HG03135 (cell line): ENCODE results near the gene ADAMTS10.
"Not testable (repeated sequence)": the region's sequence is repeated elsewhere in the genome, so short reads cannot be mapped to it uniquely, and the experiment has no call there.

ENCODE experiments used
- ATAC-seq: cut with Tn5 transposase; IDR thresholded peaks from one replicate; pipeline ENCODE4 v1.9.1; 2021; ENCODE audit warnings: mild to moderate bottlenecking, moderate library complexity; ENCODE audit not compliant: unreplicated experiment

Gene ADAMTS10

DNA sequence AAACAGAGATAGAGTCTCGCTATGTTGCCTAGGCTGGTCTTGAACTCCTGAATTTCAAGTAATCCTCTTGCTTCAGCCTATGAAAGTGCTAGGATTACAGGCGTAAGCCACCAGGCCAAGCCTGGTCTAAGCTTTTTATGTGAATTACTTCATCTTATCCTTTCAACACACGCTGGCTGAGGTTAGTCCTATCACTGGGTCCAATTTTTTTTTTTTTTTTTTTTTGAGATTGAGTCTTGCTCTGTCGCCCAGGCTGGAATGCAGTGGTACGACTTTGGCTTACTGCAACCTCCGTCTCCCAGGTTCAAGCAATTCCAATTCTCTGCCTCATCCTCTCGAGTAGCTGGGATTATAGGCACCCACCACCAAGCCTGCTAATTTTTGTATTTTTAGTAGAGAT lies 43.7 kb downstream of the ADAMTS10 start:
- no peak for ATAC-seq

- ATAC-seq: not testable (repeated sequence)
These were observed 45.6 kb downstream of the ADAMTS10 start for GRCh38 chr19:8564866-8565265.

DNA sequence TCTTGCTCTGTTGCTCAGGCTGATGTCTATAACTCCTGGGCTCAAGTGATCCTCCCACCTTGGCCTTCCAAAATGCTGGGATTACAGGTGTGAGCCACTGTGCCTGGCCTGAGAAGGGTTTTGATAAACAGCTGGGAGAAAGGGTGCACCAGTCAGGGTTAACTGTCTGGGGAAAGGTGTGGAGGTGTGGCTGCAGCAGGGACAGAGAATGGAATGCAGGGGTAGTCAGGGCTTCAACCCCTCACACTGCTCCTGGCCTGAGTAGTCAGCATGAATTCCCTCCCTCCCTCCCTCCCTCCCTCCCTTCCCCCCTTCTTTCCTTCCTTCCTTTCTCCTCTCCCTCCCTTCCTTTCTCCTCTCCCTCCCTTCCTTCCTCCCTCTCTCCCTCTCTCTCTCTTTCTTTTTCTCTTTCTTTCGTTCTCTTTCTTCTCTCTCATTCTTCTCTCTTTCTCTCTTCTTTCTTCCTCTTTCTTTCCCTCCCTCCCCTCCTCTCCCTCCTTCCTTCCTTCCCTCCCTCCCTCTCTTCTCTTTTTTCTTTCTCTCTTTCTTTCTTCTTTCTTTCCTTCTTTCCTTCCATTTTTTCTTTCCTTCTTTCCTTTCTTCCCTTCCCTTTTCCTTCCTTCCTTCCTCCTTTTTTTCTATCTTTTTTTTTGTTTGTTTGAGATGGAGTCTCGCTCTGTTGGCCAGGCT lies 49.3 kb downstream of the ADAMTS10 start:
- ATAC-seq: no peak

DNA sequence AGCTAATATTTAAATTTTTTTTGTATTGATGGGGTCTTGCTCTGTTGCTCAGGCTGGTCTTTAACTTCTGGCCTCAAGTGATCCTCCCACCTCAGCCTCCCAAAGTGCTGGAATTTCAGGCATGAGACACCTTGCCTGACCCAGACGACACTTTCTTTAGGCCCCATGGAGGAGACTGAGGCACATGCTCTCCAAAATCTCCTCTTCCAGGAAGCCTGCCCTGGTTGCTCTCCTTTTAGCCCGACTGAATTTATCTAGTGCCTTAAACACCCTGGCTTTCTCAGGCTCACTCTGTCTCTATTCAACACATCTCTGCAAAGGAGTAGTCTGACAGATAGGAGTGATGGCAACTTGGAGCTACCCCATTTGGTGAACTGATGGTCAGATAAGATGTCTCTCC lies 52.2 kb downstream of the ADAMTS10 start:
- ATAC-seq: no peak

DNA sequence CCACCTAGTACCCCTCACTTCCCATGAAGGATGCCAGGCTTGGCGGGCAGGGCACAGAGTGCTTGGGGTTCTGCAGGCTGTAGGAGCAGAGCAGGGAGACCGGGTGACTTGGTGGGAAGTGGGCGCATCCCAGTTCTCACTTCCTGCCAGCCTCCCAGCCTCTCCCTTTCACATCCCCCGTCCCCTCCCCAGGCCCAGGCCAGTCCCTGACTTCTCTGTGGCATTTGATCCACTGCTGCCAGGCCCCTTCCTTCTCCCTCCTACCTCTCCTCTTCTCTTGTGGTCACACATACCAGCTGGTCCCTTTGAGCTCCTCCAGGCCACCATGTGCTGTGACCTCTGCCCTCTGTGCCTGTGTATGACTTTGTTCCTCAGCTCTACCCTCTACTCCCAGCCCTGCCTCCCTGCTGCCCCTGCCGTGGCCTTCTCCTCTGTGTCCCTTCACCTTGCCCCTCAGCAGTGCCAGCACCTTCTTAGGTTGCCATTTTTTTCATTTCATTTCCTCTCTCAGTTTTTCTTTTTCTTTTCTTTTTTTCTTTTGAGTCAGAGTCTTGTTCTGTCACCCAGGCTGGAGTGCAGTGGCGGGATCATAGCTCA lies 52.8 kb downstream of the ADAMTS10 start:
- ATAC-seq: no peak

DNA sequence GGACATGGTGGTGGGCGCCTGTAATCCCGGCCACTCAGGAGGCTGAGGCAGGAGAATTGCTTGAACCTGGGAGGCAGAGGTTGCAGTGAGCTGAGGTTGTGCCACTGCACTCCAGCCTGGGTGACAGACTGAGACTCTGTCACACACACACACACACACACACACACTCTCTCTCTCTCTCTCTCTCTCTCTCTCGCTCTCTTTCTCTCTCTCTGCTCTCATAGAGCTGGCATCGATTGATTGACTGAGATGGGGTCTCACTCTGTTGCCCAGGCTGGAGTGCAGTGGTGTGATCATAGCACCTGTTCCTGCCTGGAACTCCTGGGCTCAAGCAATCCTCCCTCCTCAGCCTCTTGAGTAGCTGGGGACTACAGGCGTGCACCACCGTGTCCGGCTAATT lies 56.8 kb downstream of the ADAMTS10 start:
- not testable (repeated sequence) for ATAC-seq

- ATAC-seq: no peak
These were observed 57.7 kb downstream of the ADAMTS10 start for GRCh38 chr19:8552810-8553209.

- ATAC-seq: no peak
These were observed 60.4 kb downstream of the ADAMTS10 start for GRCh38 chr19:8550070-8550469.

DNA sequence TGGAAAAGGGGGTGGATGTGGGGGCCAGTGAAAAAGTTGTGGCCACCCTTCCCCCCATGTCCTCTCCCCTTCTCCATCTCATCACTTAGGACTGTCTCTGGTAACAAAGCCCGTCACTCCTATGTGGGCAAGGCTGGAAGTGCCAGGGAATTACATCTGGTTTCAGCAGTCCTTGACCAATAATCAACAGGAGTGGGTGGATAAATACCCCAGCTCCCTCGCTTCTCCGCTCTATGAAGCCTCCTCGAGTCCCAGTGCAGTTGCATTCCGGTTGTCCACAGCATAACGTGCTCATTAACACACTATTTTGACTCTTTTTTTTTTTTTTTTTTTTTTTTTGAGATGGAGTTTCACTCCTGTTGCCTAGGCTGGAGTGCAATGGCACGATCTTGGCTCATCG lies 64.8 kb downstream of the ADAMTS10 start:
- ATAC-seq: no peak

DNA sequence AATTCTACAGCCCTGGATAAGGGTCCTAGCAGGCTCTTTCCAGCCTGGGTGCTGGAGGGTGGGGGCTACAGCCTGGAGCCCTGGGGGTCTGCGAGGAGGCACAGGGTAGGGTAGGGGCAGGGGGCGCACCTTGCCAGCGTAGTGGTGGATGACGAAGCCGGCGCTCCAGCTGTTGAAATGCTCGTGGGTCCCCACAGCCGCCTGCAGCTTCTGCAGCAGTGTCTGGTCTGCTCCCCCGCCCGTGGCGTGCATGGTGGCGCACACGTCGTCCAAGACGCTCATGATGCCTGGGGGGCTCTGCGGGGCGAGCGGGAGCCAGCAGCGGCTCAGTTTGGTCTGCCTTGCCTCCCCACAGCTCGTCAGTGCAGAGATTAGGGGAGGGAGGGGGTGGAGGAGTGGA lies 66.3 kb downstream of the ADAMTS10 start:
- ATAC-seq: no peak

DNA sequence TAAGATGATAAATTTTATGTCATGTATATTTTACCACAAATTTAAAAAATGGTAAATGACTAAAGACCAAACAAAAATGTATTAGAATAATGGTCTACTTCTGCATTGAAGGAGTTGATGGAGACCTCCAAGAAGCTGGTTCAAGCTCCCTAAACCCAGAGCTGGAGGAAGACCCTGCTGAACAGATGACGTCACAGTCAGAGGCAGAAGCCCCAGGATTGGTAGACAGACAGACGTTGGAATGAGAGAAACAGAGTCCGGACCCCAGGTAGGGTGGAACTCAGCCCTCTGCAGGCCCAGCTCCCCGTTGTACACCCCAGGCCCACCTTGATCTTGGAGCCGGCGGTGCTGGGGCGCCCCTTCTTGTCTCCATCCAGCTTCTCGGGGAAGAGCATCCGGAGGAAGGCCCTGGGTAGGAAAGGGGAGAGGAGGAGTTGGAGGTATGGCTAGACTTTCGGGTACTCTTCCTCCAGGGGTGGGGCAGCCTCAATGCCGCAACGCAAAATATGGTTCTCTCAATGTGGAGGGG lies 70.8 kb downstream of the ADAMTS10 start:
- ATAC-seq: no peak

- ATAC-seq: no peak
These were observed 73.4 kb downstream of the ADAMTS10 start for GRCh38 chr19:8537099-8537498.

DNA sequence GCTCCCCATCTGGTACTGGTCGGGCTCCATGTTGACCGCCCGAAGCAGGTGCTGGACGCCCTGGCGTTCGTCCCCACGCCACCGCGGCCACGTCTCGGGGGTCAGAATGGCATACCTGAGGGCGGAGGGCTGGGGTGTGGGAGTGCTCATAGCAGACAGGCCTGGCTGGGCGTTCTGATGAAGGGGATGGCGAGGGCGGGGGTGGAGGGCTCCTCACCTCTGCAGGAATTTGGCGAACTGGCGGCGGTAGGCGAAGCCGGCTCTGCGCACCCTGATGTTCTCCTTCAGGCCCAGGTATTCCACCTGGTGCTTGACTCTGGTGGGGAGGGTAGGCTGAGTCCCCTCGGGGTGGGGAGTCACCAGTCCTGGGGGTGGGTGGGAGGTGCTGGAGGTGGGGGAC lies 74.2 kb downstream of the ADAMTS10 start:
- ATAC-seq: no peak

- ATAC-seq: no peak
These were observed 78.3 kb downstream of the ADAMTS10 start for GRCh38 chr19:8532225-8532624.

DNA sequence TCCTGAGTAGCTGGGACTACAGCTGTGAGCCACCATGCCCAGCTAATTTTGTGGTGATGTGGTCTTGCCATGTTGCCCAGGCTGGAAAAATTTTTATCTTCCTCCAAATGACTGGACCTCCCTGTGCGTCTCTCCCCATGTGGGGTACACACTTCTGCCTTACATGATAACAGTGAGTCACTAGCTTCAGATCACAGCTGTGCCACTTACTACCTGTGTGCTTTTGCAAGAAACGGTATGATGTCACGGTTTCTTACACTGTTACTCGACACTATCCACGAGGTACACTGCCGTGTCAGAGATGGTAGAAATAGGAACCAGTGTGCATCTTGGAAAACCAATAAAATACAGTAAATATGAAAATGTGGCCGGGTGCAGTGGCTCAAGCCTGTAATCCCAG lies 79.0 kb downstream of the ADAMTS10 start:
- no peak for ATAC-seq
